HepG2 (cell line): Measurements from ENCODE around the gene PHF21B. TPM values are rescaled to one million over a fixed set of nuclear protein-coding genes. Genes with fewer than 3 reads are reported as not detected.

Experiments
- BATF2 ChIP-seq: sonication (generic); formaldehyde crosslinking; IDR thresholded peaks from 2 replicates; pipeline ENCODE4 v1.8.0; 2022; ENCODE audit warnings: mild to moderate bottlenecking, missing genetic modification reagents, moderate library complexity
- BRD4 ChIP-seq: sonication (generic); formaldehyde crosslinking; IDR thresholded peaks from 2 replicates; pipeline ENCODE4 v1.4.0; 2020; ENCODE audit warnings: missing genetic modification reagents
- CENPX ChIP-seq: sonication (generic); formaldehyde crosslinking; IDR thresholded peaks from 2 replicates; pipeline ENCODE4 v1.9.0; 2021; ENCODE audit warnings: mild to moderate bottlenecking, missing genetic modification reagents, moderate library complexity
- DRAP1 ChIP-seq: IDR thresholded peaks from 2 replicates; pipeline ENCODE4 v1.6.1; 2016; ENCODE audit warnings: missing genetic modification reagents, missing compliant biosample characterization
- HDAC1 ChIP-seq: sonication (generic); formaldehyde crosslinking; IDR thresholded peaks from 2 replicates; pipeline ENCODE4 v1.5.1; 2020; ENCODE audit warnings: mild to moderate bottlenecking, missing genetic modification reagents
- KAT7 ChIP-seq: IDR thresholded peaks from 2 replicates; pipeline ENCODE4 v1.6.1; 2018; ENCODE audit warnings: borderline replicate concordance, missing compliant biosample characterization
- MATR3 ChIP-seq: sonication (generic); formaldehyde crosslinking; IDR thresholded peaks from 2 replicates; pipeline ENCODE4 v1.4.0; 2020; ENCODE audit warnings: missing genetic modification reagents
- MYC ChIP-seq: sonication (generic); formaldehyde crosslinking; IDR thresholded peaks from 2 replicates; pipeline ENCODE4 v1.9.0; 2021; ENCODE audit warnings: missing genetic modification reagents, borderline replicate concordance
- MYPOP ChIP-seq: sonication (generic); formaldehyde crosslinking; IDR thresholded peaks from 2 replicates; pipeline ENCODE4 v1.8.1; 2023; ENCODE audit warnings: mild to moderate bottlenecking, moderate library complexity, missing genetic modification reagents
- NCOR1 ChIP-seq: fragments of 200-600 bp; sonication (generic); IDR thresholded peaks from 2 replicates; pipeline ENCODE4 v1.7.0; 2017; ENCODE audit warnings: antibody characterized with exemption, low read length, borderline replicate concordance
- POGZ ChIP-seq: sonication (generic); formaldehyde crosslinking; IDR thresholded peaks from 2 replicates; pipeline ENCODE4 v1.4.0; 2020; ENCODE audit warnings: mild to moderate bottlenecking, missing genetic modification reagents
- RORA ChIP-seq: sonication (generic); formaldehyde crosslinking; IDR thresholded peaks from 2 replicates; pipeline ENCODE4 v1.5.0; 2020; ENCODE audit warnings: mild to moderate bottlenecking, missing genetic modification reagents, moderate library complexity
- RXRB ChIP-seq: IDR thresholded peaks from 2 replicates; pipeline ENCODE4 v1.6.1; 2016; ENCODE audit warnings: borderline replicate concordance, missing genetic modification reagents, missing compliant biosample characterization
- SP140L ChIP-seq: sonication (generic); formaldehyde crosslinking; IDR thresholded peaks from 2 replicates; pipeline ENCODE4 v1.4.0; 2020; ENCODE audit warnings: missing genetic modification reagents, borderline replicate concordance
- SSRP1 ChIP-seq: IDR thresholded peaks from 2 replicates; pipeline ENCODE4 v1.6.1; 2016; ENCODE audit warnings: control low read depth
- ZFP90 ChIP-seq: sonication (generic); formaldehyde crosslinking; IDR thresholded peaks from 2 replicates; pipeline ENCODE4 v1.8.0; 2022; ENCODE audit warnings: missing genetic modification reagents, mild to moderate bottlenecking, inconsistent platforms, borderline replicate concordance
- ZMYM3 ChIP-seq: sonication (generic); formaldehyde crosslinking; IDR thresholded peaks from 2 replicates; pipeline ENCODE4 v1.5.1; 2020; ENCODE audit warnings: mild to moderate bottlenecking, missing genetic modification reagents
- ZNF772 ChIP-seq: sonication (generic); formaldehyde crosslinking; IDR thresholded peaks from 2 replicates; pipeline ENCODE4 v1.5.0; 2020; ENCODE audit warnings: mild to moderate bottlenecking, missing genetic modification reagents
- ZNF816 ChIP-seq: sonication (generic); formaldehyde crosslinking; IDR thresholded peaks from 2 replicates; pipeline ENCODE4 v1.8.0; 2022; ENCODE audit warnings: missing genetic modification reagents, mild to moderate bottlenecking, borderline replicate concordance
- polyA plus RNA-seq, 8 experiments: library from polyadenylated mRNA; depleted of rRNA in 3 of 8; stranded (reverse) in 7 of 8; unstranded in 1 of 8; fragments of >200 nt; fragmentation: Illumina TruSeq in 4 of 8; extraction: Trizol in 4 of 8; gene quantifications; 2 replicates each; pipeline versions ENCODE4 v1.2.1 to v1.2.3, GENCODE V29; 2011 to 2016; ENCODE audit warnings: low read depth in 4 of 8, missing spikeins in 1 of 8, mixed read lengths in 1 of 8; ENCODE audit not compliant: insufficient read depth in 1 of 8
- total RNA-seq, 5 experiments: library from RNA; depleted of rRNA; stranded (reverse); fragments of >200 nt; fragmentation: Illumina TruSeq; extraction: Trizol; gene quantifications; 2 replicates each; pipeline ENCODE4 v1.2.3, GENCODE V29; 2016; ENCODE audit warnings: low read depth in 1 of 5

The PHF21B gene
- total and polyA plus RNA-seq, 2 of the 13 experiments (the other 11 are each of a cell fraction or from before 2014, with no cell fraction given) = not detected

GRCh38 chr22:44975427-44976262, 34.2 kb downstream of the PHF21B start (continued):
- TF ChIP-seq DRAP1 (CRISPR knock-in tag) = peak; percentile 39; the same call in 1 of the 2 replicates
- peak; percentile 75; the same call in 1 of the 2 replicates for TF ChIP-seq ZFP90 (CRISPR knock-in tag)
- no peak for TF ChIP-seq CENPX (CRISPR knock-in tag)
- no peak for TF ChIP-seq MATR3 (CRISPR knock-in tag)
- TF ChIP-seq MYC (CRISPR knock-in tag) = peak; percentile 29; the same call in 1 of the 2 replicates
- TF ChIP-seq SSRP1 = no peak
- peak; percentile 72 for TF ChIP-seq HDAC1
- no peak for TF ChIP-seq KAT7 (CRISPR knock-in tag)
- TF ChIP-seq ZNF816 (CRISPR knock-in tag) = peak; percentile 86; the same call in 1 of the 2 replicates
- TF ChIP-seq BATF2 (CRISPR knock-in tag) = 0 out of 2 replicates have a peak, but pooled peaks have one; percentile 48
- TF ChIP-seq RXRB (CRISPR knock-in tag) = peak; percentile 71; the same call in 1 of the 2 replicates
- TF ChIP-seq MYPOP (CRISPR knock-in tag) = peak; percentile 79
- no peak for TF ChIP-seq NCOR1
- TF ChIP-seq ZMYM3 = no peak
- peak; percentile 89; the same call in 1 of the 2 replicates for TF ChIP-seq ZNF772 (CRISPR knock-in tag)
- TF ChIP-seq POGZ = no peak
- peak; percentile 97; the same call in 1 of the 2 replicates for TF ChIP-seq SP140L
- TF ChIP-seq RORA = no peak
- TF ChIP-seq BRD4 = no peak
